HG03045 (cell line): Measurements from ENCODE around the gene NOLC1.

Experiments used
- ATAC-seq: cut with Tn5 transposase; IDR thresholded peaks from one replicate; pipeline ENCODE4 v1.9.1; 2021; ENCODE audit warnings: mild to moderate bottlenecking, moderate library complexity; ENCODE audit not compliant: unreplicated experiment

Gene NOLC1

GRCh38 chr10:102121739-102122372 lies 30.3 kb upstream of the NOLC1 start:
- ATAC-seq, result no peak

GRCh38 chr10:102122450-102122849 lies 29.7 kb upstream of the NOLC1 start:
- no peak for ATAC-seq

- no peak for ATAC-seq
Observed at GRCh38 chr10:102123223-102123622, 29.0 kb upstream of the NOLC1 start.

GRCh38 chr10:102131286-102132170 lies 20.7 kb upstream of the NOLC1 start:
- ATAC-seq, result no peak

GRCh38 chr10:102132193-102132562 lies 20.0 kb upstream of the NOLC1 start:
- ATAC-seq, result no peak

- ATAC-seq, result peak; percentile 88
Observed at GRCh38 chr10:102132563-102133372, 19.4 kb upstream of the NOLC1 start, which contains the start of gene PPRC1. Gene PPRC1, plus strand, starts transcription at chr10:102133040. Its CDS starts 29 bp downstream, at chr10:102133069.

- ATAC-seq, result peak; percentile 17
Observed at GRCh38 chr10:102133373-102134195, 18.6 kb upstream of the NOLC1 start.

GRCh38 chr10:102134416-102134815 lies 17.8 kb upstream of the NOLC1 start:
- no peak for ATAC-seq

GRCh38 chr10:102135956-102136526 lies 16.1 kb upstream of the NOLC1 start:
- no peak for ATAC-seq

GRCh38 chr10:102139281-102140110 lies 12.7 kb upstream of the NOLC1 start:
- no peak for ATAC-seq

GRCh38 chr10:102140218-102140617 lies 12.0 kb upstream of the NOLC1 start:
- ATAC-seq, result no peak

- ATAC-seq, result no peak
Observed at GRCh38 chr10:102140913-102141540, 11.2 kb upstream of the NOLC1 start.

GRCh38 chr10:102141583-102142107 lies 10.5 kb upstream of the NOLC1 start:
- no peak for ATAC-seq

GRCh38 chr10:102146971-102147428 lies 5.2 kb upstream of the NOLC1 start:
- no peak for ATAC-seq

- no peak for ATAC-seq
Observed at GRCh38 chr10:102147561-102147960, 4.6 kb upstream of the NOLC1 start.

GRCh38 chr10:102148275-102148674 lies 3.9 kb upstream of the NOLC1 start:
- no peak for ATAC-seq

- no peak for ATAC-seq
Observed at GRCh38 chr10:102150970-102151773, 1.0 kb upstream of the NOLC1 start.

- ATAC-seq, result peak; percentile 9
Observed at GRCh38 chr10:102152545-102152890, 329 bp downstream of the NOLC1 start.
